Naive thymus-derived CD4-positive, alpha-beta T cell (primary cell): Measurements from ENCODE around the gene TRIO. TPM values are rescaled to one million over a fixed set of nuclear protein-coding genes. Genes with fewer than 3 reads are reported as not detected.

Experiments
- ATAC-seq: fragments of 150-1000 bp; cut with Tn5 transposase; 2 replicates; pipeline ENCODE4 v1.10.0; 2021; ENCODE audit warnings: mild to moderate bottlenecking, moderate library complexity
- CTCF ChIA-PET: fragments of 350-600 bp; sonication (Branson Sonifier 250); formaldehyde crosslinking; loops from one replicate; lab custom pipeline; 2021; ENCODE audit warnings: antibody characterized with exemption; lab: Charles Lee
- POLR2A ChIA-PET: fragments of 350-600 bp; sonication (Branson Sonifier 250); formaldehyde crosslinking; loops from one replicate; lab custom pipeline; 2021; ENCODE audit warnings: antibody characterized with exemption, inconsistent platforms; lab: Charles Lee
- DNase-seq, 9 donors: peaks; one replicate each; pipeline versions ENCODE4 v3.0.0 to v3.0.0-alpha.2; 2020 to 2022; ENCODE audit warnings: mixed read lengths in 1 of 9
- H3K27ac ChIP-seq: one replicate; pipeline ENCODE4 v1.7.0; 2013; ENCODE audit warnings: mild to moderate bottlenecking, low read depth, low read length, moderate library complexity
- H3K27me3 ChIP-seq, 2 donors: one replicate each; pipeline ENCODE4 v1.7.0; 2013; ENCODE audit warnings: low read length in 2 of 2, mild to moderate bottlenecking in 2 of 2, moderate library complexity in 2 of 2; ENCODE audit not compliant: control insufficient read depth in 2 of 2, insufficient read depth in 2 of 2
- H3K36me3 ChIP-seq, 3 experiments: 1 replicate in 2 of 3; 2 replicates in 1 of 3; pipeline ENCODE4 v1.7.0; 2013; ENCODE audit warnings: low read length in 3 of 3, mild to moderate bottlenecking in 3 of 3, moderate library complexity in 1 of 3; ENCODE audit not compliant: insufficient read depth in 3 of 3, control insufficient read depth in 2 of 3
- H3K4me1 ChIP-seq, 2 donors: one replicate each; pipeline ENCODE4 v1.7.0; 2013; ENCODE audit warnings: low read length in 2 of 2, mild to moderate bottlenecking in 2 of 2, moderate library complexity in 1 of 2; ENCODE audit not compliant: control insufficient read depth in 2 of 2, insufficient read depth in 2 of 2
- H3K4me3 ChIP-seq: 2 replicates; pipeline ENCODE4 v1.7.0; 2013; ENCODE audit warnings: mild to moderate bottlenecking, low read length
- H3K9me3 ChIP-seq, 3 experiments: 1 replicate in 2 of 3; 2 replicates in 1 of 3; pipeline ENCODE4 v1.7.0; 2013; ENCODE audit warnings: low read length in 3 of 3; ENCODE audit not compliant: control insufficient read depth in 2 of 3
- H3K27ac Mint-ChIP-seq, 9 donors: one replicate each; pipeline ENCODE4 v1.8.0; 2020 to 2022; ENCODE audit warnings: mixed read lengths in 9 of 9, mild to moderate bottlenecking in 8 of 9, moderate library complexity in 5 of 9, inconsistent platforms in 2 of 9
- H3K27me3 Mint-ChIP-seq, 5 donors: one replicate each; pipeline ENCODE4 v1.8.0; 2021 to 2022; ENCODE audit warnings: mixed read lengths in 5 of 5, mild to moderate bottlenecking in 1 of 5
- H3K36me3 Mint-ChIP-seq, 5 donors: one replicate each; pipeline ENCODE4 v1.8.0; 2020 to 2022; ENCODE audit warnings: mixed read lengths in 5 of 5, mild to moderate bottlenecking in 3 of 5, inconsistent platforms in 1 of 5
- H3K4me1 Mint-ChIP-seq, 7 donors: one replicate each; pipeline ENCODE4 v1.8.0; 2020 to 2022; ENCODE audit warnings: mixed read lengths in 7 of 7, mild to moderate bottlenecking in 3 of 7, inconsistent platforms in 1 of 7
- H3K4me3 Mint-ChIP-seq, 10 donors: one replicate each; pipeline ENCODE4 v1.8.0; 2020 to 2022; ENCODE audit warnings: mild to moderate bottlenecking in 10 of 10, mixed read lengths in 10 of 10, moderate library complexity in 6 of 10, inconsistent platforms in 2 of 10
- H3K9me3 Mint-ChIP-seq, 11 donors: one replicate each; pipeline ENCODE4 v1.8.0; 2020 to 2022; ENCODE audit warnings: mixed read lengths in 11 of 11, mild to moderate bottlenecking in 4 of 11, inconsistent platforms in 1 of 11, moderate library complexity in 1 of 11
- intact Hi-C, 2 donors: fragments of 100-400 bp; cut with micrococcal nuclease; formaldehyde crosslinking; loops; one replicate each; pipeline ENCODE4 v1.15.1; 2023
- polyA plus RNA-seq, 2 donors: library from polyadenylated mRNA; unstranded; fragments of 300-500 nt; fragmentation: Illumina TruSeq; gene quantifications; one replicate each; pipeline ENCODE4 v1.2.3, GENCODE V29; 2021
- total RNA-seq, 6 experiments: library from RNA in 5 of 6; stranded (reverse) in 5 of 6; gene quantifications; 1 replicate in 5 of 6; 2 replicates in 1 of 6; pipeline ENCODE4 v1.2.3 and lab custom pipeline; 2021 to 2026

The TRIO gene
- total and polyA plus RNA-seq, 7 experiments from 2014 or later: 0.16 to 45.9 (median 5.7) TPM

DNA sequence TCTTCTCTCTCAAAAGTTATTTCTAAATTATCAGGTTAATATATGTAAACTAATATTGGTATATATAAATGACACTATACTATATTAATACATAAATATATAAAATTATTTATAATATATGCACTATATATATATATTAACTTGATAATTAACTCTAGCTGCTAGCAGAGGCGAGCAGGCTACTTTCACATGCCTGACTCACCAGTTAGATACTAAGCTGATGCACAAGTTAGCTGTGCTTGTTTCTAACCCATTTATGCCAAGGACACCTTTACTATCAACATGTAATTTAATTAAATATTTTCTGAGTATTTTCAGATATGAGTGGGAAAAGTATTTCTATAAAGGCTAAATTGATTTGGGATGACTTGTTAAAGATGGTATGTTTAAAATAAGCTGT is 70.1 kb downstream of the TRIO start:
- Histone ChIP-seq H3K36me3 (no peaks in the 10 kb centered on the region), H3K4me3 (no peak overlapping the region), H3K27ac (no peak overlapping the region), H3K27me3 (no peaks in the 10 kb centered on the region), H3K9me3 (no peaks in the 10 kb centered on the region), H3K4me1 (no peaks in the 10 kb centered on the region)
- no peak overlapping the region for H3K27ac Mint-ChIP-seq
- ChIA-PET CTCF (no interaction called here), POLR2A (no interaction called here)
- H3K4me3 Mint-ChIP-seq: no peak overlapping the region
- intact Hi-C loops: no loop called here
- DNase-seq: no peak
- no peaks in the 10 kb centered on the region for H3K9me3 Mint-ChIP-seq
- H3K36me3 Mint-ChIP-seq: no peaks in the 10 kb centered on the region
- H3K27me3 Mint-ChIP-seq: peaks cover 8 to 52% (median 36%) of the 10 kb centered on the region in 5 donors
- H3K4me1 Mint-ChIP-seq: peaks cover 0 to 13% (median 0%) of the 10 kb centered on the region in 7 donors
- ATAC-seq: no peak

DNA sequence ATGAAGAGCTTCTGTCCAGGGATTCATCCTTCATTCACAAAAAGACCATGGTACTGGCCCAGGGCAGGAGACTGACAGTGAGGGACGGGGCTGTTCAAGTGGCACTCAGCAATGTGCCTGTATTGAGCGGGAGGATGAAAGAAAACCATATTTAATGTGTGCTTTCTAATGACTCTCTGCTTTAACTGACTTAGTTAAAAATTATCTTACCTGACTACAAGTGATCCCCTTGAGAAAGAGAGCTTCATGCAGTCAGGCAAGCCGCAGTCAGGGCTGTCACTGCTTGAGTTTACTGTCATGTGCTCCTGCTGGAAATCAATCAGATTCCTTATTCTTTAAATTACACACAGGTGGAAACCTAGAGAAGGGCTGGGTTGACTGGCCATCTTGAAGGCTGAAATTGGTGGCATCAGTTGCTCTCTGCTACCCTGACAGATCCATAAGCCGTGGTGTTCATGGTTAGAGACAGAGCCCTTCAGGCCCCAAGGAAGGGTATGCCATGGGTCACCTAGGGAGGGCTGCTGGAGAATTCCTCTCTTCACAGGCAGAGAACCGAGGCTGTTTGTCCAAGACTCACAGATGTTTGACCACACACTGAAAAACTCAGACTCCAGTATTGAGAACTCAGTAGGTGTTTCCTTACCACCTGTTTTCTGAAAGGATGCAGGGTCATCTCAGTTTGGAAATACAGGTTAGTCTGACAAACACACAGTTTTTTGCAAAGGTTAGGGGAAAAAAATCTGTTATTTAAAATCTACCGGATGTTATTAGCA is 70.9 kb downstream of the TRIO start:
- no peak overlapping the region for H3K4me3 ChIP-seq
- ChIA-PET POLR2A (no interaction called here), CTCF (interaction anchor here (0.6 kb wide), 1 partner anchor 667 kb away, joined by 3 read pairs; no protein-coding TSS in a partner anchor)
- DNase-seq: no peak
- intact Hi-C loops: no loop called here
- no peak overlapping the region for H3K27ac Mint-ChIP-seq
- peaks cover 10 to 56% (median 38%) of the 10 kb centered on the region in 5 donors for H3K27me3 Mint-ChIP-seq
- no peaks in the 10 kb centered on the region for H3K9me3 ChIP-seq
- no peak overlapping the region for H3K27ac ChIP-seq
- no peaks in the 10 kb centered on the region for H3K9me3 Mint-ChIP-seq
- no peaks in the 10 kb centered on the region for H3K27me3 ChIP-seq
- no peak for ATAC-seq
- H3K4me3 Mint-ChIP-seq: no peak overlapping the region
- H3K4me1 Mint-ChIP-seq: peaks cover 0 to 11% (median 0%) of the 10 kb centered on the region in 7 donors
- no peaks in the 10 kb centered on the region for H3K4me1 ChIP-seq
- no peaks in the 10 kb centered on the region for H3K36me3 Mint-ChIP-seq
- H3K36me3 ChIP-seq: no peaks in the 10 kb centered on the region

DNA sequence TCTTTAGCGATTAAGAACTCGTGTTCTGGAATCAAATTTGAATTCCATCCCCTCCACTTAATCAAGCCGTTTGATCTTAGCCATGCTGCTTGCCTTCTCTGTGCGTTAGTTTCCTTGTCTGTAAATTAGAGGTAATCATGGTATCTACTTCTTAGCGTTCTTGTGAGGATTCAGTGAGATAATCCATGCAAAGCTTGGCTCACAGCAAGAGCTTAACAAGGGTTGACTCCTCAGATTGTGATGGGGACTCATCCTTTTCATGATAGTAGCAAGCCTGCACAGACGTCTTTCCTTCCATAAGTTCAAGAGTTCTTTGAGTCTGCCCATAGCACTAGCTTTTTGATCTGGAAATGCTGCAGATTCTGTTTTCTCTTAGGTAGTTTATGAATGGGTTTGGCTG is 72.8 kb downstream of the TRIO start:
- Mint-ChIP-seq H3K4me3 (no peak overlapping the region), H3K9me3 (no peaks in the 10 kb centered on the region), H3K27ac (no peak overlapping the region), H3K4me1 (peaks cover 0 to 8% (median 0%) of the 10 kb centered on the region in 7 donors), H3K36me3 (no peaks in the 10 kb centered on the region), H3K27me3 (peaks cover 10 to 44% (median 28%) of the 10 kb centered on the region in 5 donors)
- ATAC-seq (no peak), DNase-seq (no peak)
- Histone ChIP-seq H3K27ac (no peak overlapping the region), H3K9me3 (no peaks in the 10 kb centered on the region), H3K36me3 (no peaks in the 10 kb centered on the region), H3K4me1 (no peaks in the 10 kb centered on the region), H3K4me3 (no peak overlapping the region), H3K27me3 (no peaks in the 10 kb centered on the region)
- intact Hi-C loops: no loop called here
- CTCF ChIA-PET: no interaction called here
- POLR2A ChIA-PET: no interaction called here

DNA sequence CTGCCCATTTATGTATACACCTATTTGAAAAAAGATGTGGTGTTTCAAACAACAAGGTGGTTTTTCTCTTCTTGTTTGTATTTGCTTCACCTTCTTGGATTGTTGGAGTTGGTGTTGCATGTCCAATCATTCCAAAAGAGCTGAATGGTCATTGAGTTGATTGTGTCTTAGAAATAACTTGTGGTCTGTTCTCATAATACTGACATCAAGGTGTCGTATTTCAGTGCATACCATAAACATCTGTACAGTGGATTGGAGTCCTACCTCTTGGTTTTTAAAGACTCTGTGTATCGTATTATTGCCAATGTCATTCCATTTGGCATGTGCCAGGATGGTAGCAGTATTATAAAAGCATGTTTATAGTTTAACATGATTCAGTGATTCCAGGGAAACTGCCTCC is 73.2 kb downstream of the TRIO start:
- H3K27me3 Mint-ChIP-seq: peaks cover 12 to 45% (median 26%) of the 10 kb centered on the region in 5 donors
- CTCF ChIA-PET: no interaction called here
- H3K4me1 Mint-ChIP-seq: peaks cover 0 to 9% (median 2%) of the 10 kb centered on the region in 7 donors
- H3K36me3 Mint-ChIP-seq: peaks cover 0 to 2% (median 0%) of the 10 kb centered on the region in 5 donors
- intact Hi-C loops: no loop called here
- H3K4me3 ChIP-seq: no peak overlapping the region
- no peak overlapping the region for H3K27ac Mint-ChIP-seq
- H3K4me1 ChIP-seq: no peaks in the 10 kb centered on the region
- no peak overlapping the region for H3K27ac ChIP-seq
- H3K36me3 ChIP-seq: no peaks in the 10 kb centered on the region
- H3K27me3 ChIP-seq: no peaks in the 10 kb centered on the region
- H3K4me3 Mint-ChIP-seq: no peak overlapping the region
- no peak for DNase-seq
- H3K9me3 ChIP-seq: no peaks in the 10 kb centered on the region
- peaks cover 0 to 1% (median 0%) of the 10 kb centered on the region in 11 donors for H3K9me3 Mint-ChIP-seq
- POLR2A ChIA-PET: no interaction called here
- no peak for ATAC-seq

DNA sequence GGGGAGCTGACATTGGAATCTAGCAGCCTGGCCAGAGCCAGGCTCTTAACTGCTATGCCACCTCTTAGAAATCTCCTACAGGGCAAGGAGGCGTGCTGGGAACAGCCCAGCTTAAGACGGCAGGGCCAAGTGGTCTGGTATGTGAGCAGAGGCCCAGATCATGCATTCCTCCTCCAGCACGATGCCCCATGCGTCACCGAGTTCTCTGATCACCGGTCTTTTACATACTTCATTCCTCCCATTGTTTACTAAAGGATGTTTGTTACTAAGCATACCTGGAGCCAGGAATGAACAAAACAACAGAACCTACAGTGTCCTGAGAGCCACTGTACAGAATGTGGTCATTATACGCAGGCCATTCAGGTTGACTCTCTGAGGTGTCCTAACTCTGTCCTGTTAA is 73.8 kb downstream of the TRIO start:
- peaks cover 14 to 45% (median 28%) of the 10 kb centered on the region in 5 donors for H3K27me3 Mint-ChIP-seq
- H3K36me3 ChIP-seq: no peaks in the 10 kb centered on the region
- no peaks in the 10 kb centered on the region for H3K9me3 ChIP-seq
- no peaks in the 10 kb centered on the region for H3K4me1 ChIP-seq
- peaks cover 0 to 3% of the 10 kb centered on the region in 2 donors for H3K27me3 ChIP-seq
- no peak overlapping the region for H3K27ac Mint-ChIP-seq
- peaks cover 0 to 15% (median 5%) of the 10 kb centered on the region in 7 donors for H3K4me1 Mint-ChIP-seq
- H3K36me3 Mint-ChIP-seq: peaks cover 0 to 4% (median 0%) of the 10 kb centered on the region in 5 donors
- H3K4me3 ChIP-seq: no peak overlapping the region
- POLR2A ChIA-PET: no interaction called here
- intact Hi-C loops: no loop called here
- no peak overlapping the region for H3K27ac ChIP-seq
- DNase-seq: no peak
- no peak for ATAC-seq
- H3K9me3 Mint-ChIP-seq: peaks cover 0 to 2% (median 0%) of the 10 kb centered on the region in 11 donors
- CTCF ChIA-PET: no interaction called here
- no peak overlapping the region for H3K4me3 Mint-ChIP-seq

DNA sequence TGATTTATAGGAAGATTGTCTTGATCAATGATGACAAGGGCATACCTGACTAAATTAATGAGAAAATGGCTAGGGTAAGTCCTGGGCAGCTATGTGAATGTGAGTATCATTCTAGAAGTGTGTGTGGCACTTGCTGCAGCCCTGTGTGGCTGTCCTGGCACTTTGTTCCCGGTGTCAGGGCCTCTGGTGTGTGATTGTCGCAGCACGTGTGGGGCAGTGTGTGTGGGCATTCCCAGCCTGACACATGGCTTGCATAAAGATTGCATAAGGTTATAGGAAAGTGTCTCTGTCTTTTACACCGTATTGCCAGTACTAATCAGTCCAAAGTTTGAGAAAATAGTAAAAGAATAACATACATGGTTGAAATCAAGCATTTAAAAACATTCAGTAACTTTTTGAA is 74.4 kb downstream of the TRIO start:
- peaks cover 0 to 11% (median 5%) of the 10 kb centered on the region in 7 donors for H3K4me1 Mint-ChIP-seq
- H3K27me3 ChIP-seq: peaks cover 0 to 3% of the 10 kb centered on the region in 2 donors
- no peak for ATAC-seq
- no peak overlapping the region for H3K4me3 ChIP-seq
- H3K36me3 ChIP-seq: no peaks in the 10 kb centered on the region
- H3K4me1 ChIP-seq: no peaks in the 10 kb centered on the region
- peaks cover 0 to 4% (median 0%) of the 10 kb centered on the region in 5 donors for H3K36me3 Mint-ChIP-seq
- POLR2A ChIA-PET: no interaction called here
- H3K27ac Mint-ChIP-seq: no peak overlapping the region
- H3K9me3 Mint-ChIP-seq: peaks cover 0 to 2% (median 0%) of the 10 kb centered on the region in 11 donors
- H3K9me3 ChIP-seq: no peaks in the 10 kb centered on the region
- intact Hi-C loops: no loop called here
- H3K27me3 Mint-ChIP-seq: peaks cover 14 to 41% (median 28%) of the 10 kb centered on the region in 5 donors
- H3K4me3 Mint-ChIP-seq: no peak overlapping the region
- no peak for DNase-seq
- no peak overlapping the region for H3K27ac ChIP-seq
- CTCF ChIA-PET: no interaction called here

DNA sequence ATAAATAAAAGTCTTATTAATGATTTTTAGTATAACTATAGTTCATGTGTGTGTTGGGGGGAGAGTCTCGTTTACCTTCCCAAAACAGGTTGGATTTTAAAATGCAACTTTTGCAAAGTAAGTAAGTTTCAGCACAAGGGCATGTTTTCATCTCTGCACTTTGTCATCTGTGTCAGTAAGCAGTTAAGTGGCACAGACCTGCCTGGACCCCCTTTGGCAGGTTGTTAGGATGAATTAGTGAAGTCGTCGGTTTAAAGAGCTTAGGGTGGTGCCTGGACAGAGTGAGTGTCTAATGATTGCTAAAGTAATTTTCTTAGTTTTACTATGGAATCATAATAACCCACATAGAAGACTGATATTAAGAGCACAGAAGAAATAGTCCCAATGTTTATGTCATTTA is 74.9 kb downstream of the TRIO start:
- CTCF ChIA-PET: no interaction called here
- H3K27ac Mint-ChIP-seq: no peak overlapping the region
- H3K4me1 ChIP-seq: no peaks in the 10 kb centered on the region
- H3K36me3 Mint-ChIP-seq: peaks cover 0 to 4% (median 0%) of the 10 kb centered on the region in 5 donors
- intact Hi-C loops: no loop called here
- H3K9me3 Mint-ChIP-seq: peaks cover 0 to 2% (median 0%) of the 10 kb centered on the region in 11 donors
- H3K4me3 Mint-ChIP-seq: no peak overlapping the region
- POLR2A ChIA-PET: no interaction called here
- H3K27ac ChIP-seq: no peak overlapping the region
- no peak for DNase-seq
- H3K27me3 Mint-ChIP-seq: peaks cover 15 to 45% (median 32%) of the 10 kb centered on the region in 5 donors
- H3K4me3 ChIP-seq: no peak overlapping the region
- H3K36me3 ChIP-seq: no peaks in the 10 kb centered on the region
- H3K9me3 ChIP-seq: no peaks in the 10 kb centered on the region
- peaks cover under 1 to 11% (median 5%) of the 10 kb centered on the region in 7 donors for H3K4me1 Mint-ChIP-seq
- H3K27me3 ChIP-seq: peaks cover 0 to 3% of the 10 kb centered on the region in 2 donors
- ATAC-seq: no peak
